Neural cell (in vitro differentiated cells): ENCODE measurements around the gene CPOX. TPM values are rescaled to one million over a fixed set of nuclear protein-coding genes. Genes with fewer than 3 reads are reported as not detected.

Experiments
- H2AFZ ChIP-seq: fragments of 200-600, 300-800 bp; sonication (generic), shearing (Covaris generic); 2 replicates; pipeline ENCODE4 v1.6.0; 2014; ENCODE audit warnings: low read depth, mild to moderate bottlenecking, antibody characterized with exemption, low read length, moderate library complexity
- H3F3A ChIP-seq: fragments of 200-600 bp; shearing (Covaris generic); 2 replicates; pipeline ENCODE4 v1.6.1; 2016; ENCODE audit warnings: mild to moderate bottlenecking, moderate library complexity, mixed read lengths, antibody characterized with exemption, low read length; ENCODE audit not compliant: insufficient read depth, poor library complexity, severe bottlenecking
- H3K27ac ChIP-seq: fragments of 200-600, 300-800 bp; sonication (generic), shearing (Covaris generic); 2 replicates; pipeline ENCODE4 v1.5.1; 2014; ENCODE audit warnings: mild to moderate bottlenecking, low read length, moderate library complexity
- H3K27me3 ChIP-seq: fragments of 300-800, 200-600 bp; sonication (generic), shearing (Covaris generic); 2 replicates; pipeline ENCODE4 v1.6.0; 2014; ENCODE audit warnings: mild to moderate bottlenecking, low read depth, low read length, moderate library complexity; ENCODE audit not compliant: insufficient read depth
- H3K36me3 ChIP-seq: fragments of 300-800, 200-600 bp; sonication (generic), shearing (Covaris generic); 2 replicates; pipeline ENCODE4 v1.5.1; 2014; ENCODE audit warnings: mild to moderate bottlenecking, antibody characterized with exemption, low read length, moderate library complexity; ENCODE audit not compliant: insufficient read depth
- H3K4me2 ChIP-seq: fragments of 300-800, 200-600 bp; sonication (generic), shearing (Covaris generic); 2 replicates; pipeline ENCODE4 v1.6.0; 2014; ENCODE audit warnings: mild to moderate bottlenecking, low read length
- H3K4me3 ChIP-seq: fragments of 300-800, 200-600 bp; sonication (generic), shearing (Covaris generic); 2 replicates; pipeline ENCODE4 v1.5.1; 2014; ENCODE audit warnings: mild to moderate bottlenecking, low read length, moderate library complexity
- H3K79me2 ChIP-seq: fragments of 200-600 bp; shearing (Covaris generic); replicated peaks from 2 replicates; pipeline ENCODE4 v1.6.0; 2014; ENCODE audit warnings: mild to moderate bottlenecking, low read length, moderate library complexity; ENCODE audit not compliant: insufficient read depth
- H3K9ac ChIP-seq: fragments of 300-800, 200-600 bp; sonication (generic), shearing (Covaris generic); 2 replicates; pipeline ENCODE4 v1.6.1; 2016; ENCODE audit warnings: mild to moderate bottlenecking, low read length, mixed read lengths
- H3K9me2 ChIP-seq: fragments of 200-600 bp; shearing (Covaris generic); 2 replicates; pipeline ENCODE4 v1.6.1; 2016; ENCODE audit warnings: mild to moderate bottlenecking, low read length, mixed read lengths; ENCODE audit not compliant: insufficient read depth
- H3K9me3 ChIP-seq: fragments of 200-600, 300-800 bp; sonication (generic), shearing (Covaris generic); 2 replicates; pipeline ENCODE4 v1.6.1; 2016; ENCODE audit warnings: mild to moderate bottlenecking, mixed run types, low read length, moderate library complexity, mixed read lengths
- H4K20me1 ChIP-seq: fragments of 200-600 bp; shearing (Covaris generic); 2 replicates; pipeline ENCODE4 v1.6.1; 2016; ENCODE audit warnings: mild to moderate bottlenecking, mixed run types; ENCODE audit not compliant: insufficient read depth
- EP300 ChIP-seq: fragments of 450-650 bp; conservative IDR thresholded peaks from 2 replicates; pipeline ENCODE4 v1.6.1; 2014; ENCODE audit warnings: antibody characterized with exemption, mild to moderate bottlenecking, moderate library complexity; ENCODE audit not compliant: poor library complexity, severe bottlenecking
- EZH2 ChIP-seq: fragments of 200-600, 300-800 bp; shearing (Covaris generic), sonication (generic); IDR thresholded peaks from 2 replicates; pipeline ENCODE4 v1.6.1; 2014; ENCODE audit warnings: antibody characterized with exemption, low read length, borderline replicate concordance, mild to moderate bottlenecking; ENCODE audit not compliant: insufficient read depth, poor library complexity, severe bottlenecking
- MXI1 ChIP-seq: fragments of 450-650 bp; conservative IDR thresholded peaks from 2 replicates; pipeline ENCODE4 v1.6.1; 2014; ENCODE audit warnings: antibody characterized with exemption, mild to moderate bottlenecking; ENCODE audit not compliant: poor library complexity, severe bottlenecking
- POLR2AphosphoS5 ChIP-seq: IDR thresholded peaks from 2 replicates; pipeline ENCODE4 v1.6.1; 2012
- RAD21 ChIP-seq: fragments of 450-650 bp; conservative IDR thresholded peaks from 2 replicates; pipeline ENCODE4 v1.6.1; 2014; ENCODE audit warnings: antibody characterized with exemption, mild to moderate bottlenecking, moderate library complexity
- SMC3 ChIP-seq: fragments of 450-650 bp; conservative IDR thresholded peaks from 2 replicates; pipeline ENCODE4 v1.6.1; 2014; ENCODE audit warnings: antibody characterized with exemption, mild to moderate bottlenecking, moderate library complexity; ENCODE audit not compliant: poor library complexity
- TAF1 ChIP-seq: IDR thresholded peaks from 2 replicates; pipeline ENCODE4 v1.6.1; 2012; ENCODE audit warnings: low read depth
- polyA plus RNA-seq: library from polyadenylated mRNA; depleted of rRNA; stranded (reverse); fragments of >200 nt; gene quantifications from 2 replicates; pipeline ENCODE4 v1.2.3, GENCODE V29; 2014
- TF ChIP-seq, protein P1 (sequence below): fragments of 450-650 bp; IDR thresholded peaks from 2 replicates; pipeline ENCODE4 v1.5.1; 2014; ENCODE audit warnings: antibody characterized with exemption, mild to moderate bottlenecking, moderate library complexity; ENCODE audit not compliant: poor library complexity, severe bottlenecking
- TF ChIP-seq, protein P2 (sequence below): IDR thresholded peaks from 2 replicates; pipeline ENCODE4 v1.6.1; 2012; ENCODE audit warnings: borderline replicate concordance

CPOX gene
- polyA plus RNA-seq, 1 donor from 2014 or later, result 37.4 TPM

DNA sequence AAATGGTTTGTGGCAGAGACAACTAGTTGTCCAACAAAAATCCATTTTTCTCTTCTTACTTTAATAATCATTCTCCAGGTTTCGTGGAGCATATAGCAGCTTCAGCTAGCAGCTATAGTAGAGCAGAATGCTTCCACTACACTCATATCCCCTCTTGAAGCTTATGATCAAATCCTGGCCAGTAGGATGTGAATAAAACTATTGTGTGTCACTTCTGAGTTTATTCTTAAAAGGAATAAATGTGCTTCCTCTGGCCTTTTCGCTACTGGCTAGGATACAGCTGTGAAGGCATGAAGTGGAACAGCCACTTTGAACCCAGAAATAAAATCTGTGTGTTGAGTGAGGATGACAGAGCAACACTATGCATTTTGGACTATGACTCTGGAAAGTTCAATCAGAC is 7.8 kb upstream of the CPOX start:
- Histone ChIP-seq H3K4me2 (no peak overlapping the region), H3K9ac (no peak overlapping the region), H3K79me2 (no peaks in the 10 kb centered on the region), H3K4me3 (no peak overlapping the region), H3K9me2 (no peaks in the 10 kb centered on the region), H2AFZ (no peak overlapping the region), H3K9me3 (no peaks in the 10 kb centered on the region), H3K27me3 (no peaks in the 10 kb centered on the region), H3F3A (no peaks in the 10 kb centered on the region), H3K36me3 (no peaks in the 10 kb centered on the region), H3K27ac (no peak overlapping the region), H4K20me1 (no peaks in the 10 kb centered on the region)
- TF ChIP-seq EZH2 (no peak), TAF1 (no peak), SMC3 (no peak), POLR2AphosphoS5 (no peak), MXI1 (no peak), RAD21 (no peak), EP300 (no peak)
- TF ChIP-seq, protein P1, sequence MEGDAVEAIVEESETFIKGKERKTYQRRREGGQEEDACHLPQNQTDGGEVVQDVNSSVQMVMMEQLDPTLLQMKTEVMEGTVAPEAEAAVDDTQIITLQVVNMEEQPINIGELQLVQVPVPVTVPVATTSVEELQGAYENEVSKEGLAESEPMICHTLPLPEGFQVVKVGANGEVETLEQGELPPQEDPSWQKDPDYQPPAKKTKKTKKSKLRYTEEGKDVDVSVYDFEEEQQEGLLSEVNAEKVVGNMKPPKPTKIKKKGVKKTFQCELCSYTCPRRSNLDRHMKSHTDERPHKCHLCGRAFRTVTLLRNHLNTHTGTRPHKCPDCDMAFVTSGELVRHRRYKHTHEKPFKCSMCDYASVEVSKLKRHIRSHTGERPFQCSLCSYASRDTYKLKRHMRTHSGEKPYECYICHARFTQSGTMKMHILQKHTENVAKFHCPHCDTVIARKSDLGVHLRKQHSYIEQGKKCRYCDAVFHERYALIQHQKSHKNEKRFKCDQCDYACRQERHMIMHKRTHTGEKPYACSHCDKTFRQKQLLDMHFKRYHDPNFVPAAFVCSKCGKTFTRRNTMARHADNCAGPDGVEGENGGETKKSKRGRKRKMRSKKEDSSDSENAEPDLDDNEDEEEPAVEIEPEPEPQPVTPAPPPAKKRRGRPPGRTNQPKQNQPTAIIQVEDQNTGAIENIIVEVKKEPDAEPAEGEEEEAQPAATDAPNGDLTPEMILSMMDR, result no peak
- TF ChIP-seq, protein P2, sequence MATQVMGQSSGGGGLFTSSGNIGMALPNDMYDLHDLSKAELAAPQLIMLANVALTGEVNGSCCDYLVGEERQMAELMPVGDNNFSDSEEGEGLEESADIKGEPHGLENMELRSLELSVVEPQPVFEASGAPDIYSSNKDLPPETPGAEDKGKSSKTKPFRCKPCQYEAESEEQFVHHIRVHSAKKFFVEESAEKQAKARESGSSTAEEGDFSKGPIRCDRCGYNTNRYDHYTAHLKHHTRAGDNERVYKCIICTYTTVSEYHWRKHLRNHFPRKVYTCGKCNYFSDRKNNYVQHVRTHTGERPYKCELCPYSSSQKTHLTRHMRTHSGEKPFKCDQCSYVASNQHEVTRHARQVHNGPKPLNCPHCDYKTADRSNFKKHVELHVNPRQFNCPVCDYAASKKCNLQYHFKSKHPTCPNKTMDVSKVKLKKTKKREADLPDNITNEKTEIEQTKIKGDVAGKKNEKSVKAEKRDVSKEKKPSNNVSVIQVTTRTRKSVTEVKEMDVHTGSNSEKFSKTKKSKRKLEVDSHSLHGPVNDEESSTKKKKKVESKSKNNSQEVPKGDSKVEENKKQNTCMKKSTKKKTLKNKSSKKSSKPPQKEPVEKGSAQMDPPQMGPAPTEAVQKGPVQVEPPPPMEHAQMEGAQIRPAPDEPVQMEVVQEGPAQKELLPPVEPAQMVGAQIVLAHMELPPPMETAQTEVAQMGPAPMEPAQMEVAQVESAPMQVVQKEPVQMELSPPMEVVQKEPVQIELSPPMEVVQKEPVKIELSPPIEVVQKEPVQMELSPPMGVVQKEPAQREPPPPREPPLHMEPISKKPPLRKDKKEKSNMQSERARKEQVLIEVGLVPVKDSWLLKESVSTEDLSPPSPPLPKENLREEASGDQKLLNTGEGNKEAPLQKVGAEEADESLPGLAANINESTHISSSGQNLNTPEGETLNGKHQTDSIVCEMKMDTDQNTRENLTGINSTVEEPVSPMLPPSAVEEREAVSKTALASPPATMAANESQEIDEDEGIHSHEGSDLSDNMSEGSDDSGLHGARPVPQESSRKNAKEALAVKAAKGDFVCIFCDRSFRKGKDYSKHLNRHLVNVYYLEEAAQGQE, result no peak

DNA sequence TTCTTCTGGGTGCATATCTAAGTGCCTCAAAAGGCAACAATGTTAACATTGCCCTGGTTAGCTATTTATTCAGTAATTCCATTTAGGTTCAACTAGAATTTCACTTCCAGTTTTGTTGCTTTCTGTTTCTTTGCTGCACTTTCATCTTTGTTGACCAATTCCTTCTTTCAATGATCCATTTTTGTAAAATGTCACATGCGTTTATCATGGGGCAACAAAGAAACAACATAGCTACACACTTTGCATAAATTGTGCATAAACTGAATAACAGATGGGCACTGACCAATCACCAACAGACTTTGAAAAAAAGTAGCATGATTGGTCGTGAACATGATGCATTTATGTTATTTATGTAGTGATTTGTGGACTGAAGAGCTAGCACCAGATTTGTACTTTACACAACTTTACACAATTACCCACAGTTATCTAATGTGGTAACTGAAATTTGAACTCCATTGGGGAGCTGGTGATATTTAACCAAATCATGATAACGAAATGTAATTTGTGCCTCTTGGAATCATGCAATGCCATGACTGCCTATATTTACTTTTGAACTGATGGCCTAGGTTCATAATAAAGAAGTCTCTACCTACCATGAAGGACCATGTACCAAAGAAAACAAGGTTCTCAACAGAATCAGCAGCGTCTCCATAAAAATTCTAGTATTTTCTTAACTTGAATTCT is 7.1 kb upstream of the CPOX start:
- H3K27ac ChIP-seq, result no peak overlapping the region
- no peaks in the 10 kb centered on the region for H3F3A ChIP-seq
- no peaks in the 10 kb centered on the region for H4K20me1 ChIP-seq
- no peaks in the 10 kb centered on the region for H3K9me3 ChIP-seq
- TF ChIP-seq EP300 (no peak), TAF1 (no peak), EZH2 (no peak), POLR2AphosphoS5 (no peak), SMC3 (no peak), RAD21 (no peak), MXI1 (no peak)
- TF ChIP-seq, protein P1, result no peak
- TF ChIP-seq, protein P2, result no peak
- H3K9ac ChIP-seq, result no peak overlapping the region
- no peak overlapping the region for H3K4me2 ChIP-seq
- no peaks in the 10 kb centered on the region for H3K9me2 ChIP-seq
- H3K27me3 ChIP-seq, result no peaks in the 10 kb centered on the region
- no peaks in the 10 kb centered on the region for H3K36me3 ChIP-seq
- H2AFZ ChIP-seq, result no peak overlapping the region
- H3K79me2 ChIP-seq, result no peaks in the 10 kb centered on the region
- no peak overlapping the region for H3K4me3 ChIP-seq
